HEK293T (cell line): Measurements from ENCODE around the gene PORCN.
"Not testable (repeated sequence)": the region's sequence is repeated elsewhere in the genome, so short reads cannot be mapped to it uniquely, and the experiment has no call there.

Experiments used
- CTCF ChIA-PET: fragments of 350-600 bp; formaldehyde crosslinking; extraction: SDS; loops from one replicate; lab custom pipeline; 2021; ENCODE audit warnings: antibody characterized with exemption, inconsistent platforms; lab: Yijun Ruan, JAX
- POLR2A ChIA-PET: fragments of 350-600 bp; formaldehyde crosslinking; extraction: SDS; loops from one replicate; lab custom pipeline; 2020; ENCODE audit warnings: antibody characterized with exemption, inconsistent platforms; lab: Yijun Ruan, JAX
- DNase-seq: peaks from one replicate; pipeline ENCODE4 v3.0.0; 2012; ENCODE audit warnings: mixed read lengths; ENCODE audit errors: extremely low spot score
- ARNT ChIP-seq: fragments of 450-650 bp; IDR thresholded peaks from 2 replicates; pipeline ENCODE4 v1.6.1; 2017; ENCODE audit warnings: mild to moderate bottlenecking
- BHLHE40 ChIP-seq: fragments of 450-650 bp; IDR thresholded peaks from 2 replicates; pipeline ENCODE4 v1.6.1; 2016; ENCODE audit warnings: mild to moderate bottlenecking, moderate library complexity, borderline replicate concordance
- CTBP1 ChIP-seq: fragments of 450-650 bp; IDR thresholded peaks from 2 replicates; pipeline ENCODE4 v1.6.1; 2016; ENCODE audit warnings: borderline replicate concordance
- ELF4 ChIP-seq: fragments of 450-650 bp; IDR thresholded peaks from 2 replicates; pipeline ENCODE4 v1.6.1; 2017; ENCODE audit warnings: antibody characterized with exemption
- FOXA1 ChIP-seq: fragments of 450-650 bp; IDR thresholded peaks from 2 replicates; pipeline ENCODE4 v1.6.1; 2016; ENCODE audit warnings: mild to moderate bottlenecking
- FOXK2 ChIP-seq: fragments of 450-650 bp; IDR thresholded peaks from 2 replicates; pipeline ENCODE4 v1.6.1; 2016; ENCODE audit warnings: mild to moderate bottlenecking
- FOXM1 ChIP-seq: fragments of 450-650 bp; IDR thresholded peaks from 2 replicates; pipeline ENCODE4 v1.6.1; 2017; ENCODE audit warnings: mild to moderate bottlenecking, borderline replicate concordance
- HDGF ChIP-seq: fragments of 450-650 bp; IDR thresholded peaks from 2 replicates; pipeline ENCODE4 v1.6.1; 2017; ENCODE audit warnings: antibody characterized with exemption, borderline replicate concordance
- L3MBTL2 ChIP-seq: fragments of 450-650 bp; conservative IDR thresholded peaks from 2 replicates; pipeline ENCODE4 v1.6.1; 2016; ENCODE audit warnings: mild to moderate bottlenecking
- LEF1 ChIP-seq: fragments of 450-650 bp; IDR thresholded peaks from 2 replicates; pipeline ENCODE4 v1.6.1; 2017; ENCODE audit warnings: mild to moderate bottlenecking, borderline replicate concordance
- NFRKB ChIP-seq: fragments of 450-650 bp; IDR thresholded peaks from 2 replicates; pipeline ENCODE4 v1.6.1; 2016; ENCODE audit warnings: mild to moderate bottlenecking, moderate library complexity
- PKNOX1 ChIP-seq: fragments of 450-650 bp; IDR thresholded peaks from 2 replicates; pipeline ENCODE4 v1.6.1; 2016
- SP1 ChIP-seq: fragments of 450-650 bp; IDR thresholded peaks from 2 replicates; pipeline ENCODE4 v1.6.1; 2017
- SUZ12 ChIP-seq: fragments of 450-650 bp; IDR thresholded peaks from 2 replicates; pipeline ENCODE4 v1.6.1; 2016; ENCODE audit warnings: mild to moderate bottlenecking
- TARDBP ChIP-seq: fragments of 450-650 bp; IDR thresholded peaks from 2 replicates; pipeline ENCODE4 v1.6.1; 2016
- ZNF384 ChIP-seq: fragments of 450-650 bp; IDR thresholded peaks from 2 replicates; pipeline ENCODE4 v1.6.1; 2016

PORCN gene

GRCh38 chrX:48523682-48524081 lies 14.9 kb downstream of the PORCN start:
- POLR2A ChIA-PET, result no interaction called here

GRCh38 chrX:48525853-48526252 lies 17.1 kb downstream of the PORCN start:
- POLR2A ChIA-PET, result interaction anchor here (1.6 kb wide), 1 partner anchor 48 kb away, joined by 3 read pairs; the partner anchor contains the start of gene RBM3

More at GRCh38 chrX:48523682-48524081, 14.9 kb downstream of the PORCN start:
- CTCF ChIA-PET, result no interaction called here
- TF ChIP-seq PKNOX1 (no peak), ELF4 (no peak), ARNT (no peak), NFRKB (no peak), LEF1 (no peak), CTBP1 (no peak), TARDBP (no peak), SP1 (no peak), HDGF (no peak), FOXM1 (no peak), FOXK2 (no peak), ZNF384 (no peak)
- DNase-seq, result no peak

GRCh38 chrX:48530736-48531135 lies 21.9 kb downstream of the PORCN start:
- DNase-seq, result no peak
- ChIA-PET CTCF (no interaction called here), POLR2A (interaction anchor here (1.1 to 1.7 kb wide), 2 partner anchors 9 kb away, joined by 3 to 4 read pairs; partner anchors contain the start of gene TBC1D25)
- TF ChIP-seq SUZ12 (no peak), PKNOX1 (no peak), TARDBP (no peak), FOXK2 (no peak), ARNT (no peak), FOXA1 (no peak), ELF4 (no peak), NFRKB (no peak), SP1 (no peak), ZNF384 (no peak), HDGF (no peak), L3MBTL2 (no peak), CTBP1 (no peak), BHLHE40 (no peak), LEF1 (no peak), FOXM1 (no peak)

More at GRCh38 chrX:48525853-48526252, 17.1 kb downstream of the PORCN start:
- CTCF ChIA-PET, result interaction anchor here (0.6 kb wide), 1 partner anchor 78 kb away, joined by 3 read pairs; no protein-coding TSS in a partner anchor
- DNase-seq, result not testable (repeated sequence)

GRCh38 chrX:48531358-48531959 lies 22.7 kb downstream of the PORCN start:
- TF ChIP-seq ARNT, result no peak
- TF ChIP-seq HDGF, result no peak
- no peak for TF ChIP-seq FOXK2
- TF ChIP-seq ELF4, result no peak
- TF ChIP-seq BHLHE40, result no peak
- no peak for TF ChIP-seq LEF1
- TF ChIP-seq SUZ12, result no peak
- no peak for TF ChIP-seq CTBP1
- TF ChIP-seq ZNF384, result no peak
- TF ChIP-seq PKNOX1, result no peak
- no peak for TF ChIP-seq TARDBP
- TF ChIP-seq FOXM1, result no peak
- CTCF ChIA-PET, result no interaction called here
- POLR2A ChIA-PET, result interaction anchor here (1.6 to 1.7 kb wide), 2 partner anchors 9 kb away, joined by 4 read pairs; partner anchors contain the start of genes EBP and TBC1D25
- no peak for DNase-seq

- POLR2A ChIA-PET, result interaction anchor here (1.6 to 1.7 kb wide), 2 partner anchors 8 to 10 kb away, joined by 4 read pairs; partner anchors contain the start of genes EBP and TBC1D25
- no peak for DNase-seq
- TF ChIP-seq ZNF384 (no peak), TARDBP (no peak), ARNT (no peak), L3MBTL2 (no peak), SP1 (no peak), CTBP1 (no peak), NFRKB (no peak), BHLHE40 (no peak), HDGF (no peak), FOXA1 (no peak), FOXK2 (no peak), PKNOX1 (no peak), FOXM1 (no peak), ELF4 (no peak), SUZ12 (no peak), LEF1 (no peak)
- CTCF ChIA-PET, result no interaction called here
Measured at GRCh38 chrX:48532161-48532560, 23.4 kb downstream of the PORCN start.

GRCh38 chrX:48533165-48533564 lies 24.4 kb downstream of the PORCN start:
- ChIA-PET POLR2A (no interaction called here), CTCF (no interaction called here)
- no peak for DNase-seq
- no peak for TF ChIP-seq ZNF384
- TF ChIP-seq TARDBP, result no peak
- no peak for TF ChIP-seq BHLHE40
- no peak for TF ChIP-seq PKNOX1
- TF ChIP-seq ARNT, result no peak
- no peak for TF ChIP-seq FOXA1
- no peak for TF ChIP-seq ELF4
- TF ChIP-seq LEF1, result no peak
- TF ChIP-seq SUZ12, result no peak
- no peak for TF ChIP-seq CTBP1
- TF ChIP-seq FOXM1, result no peak
- TF ChIP-seq NFRKB, result no peak
- no peak for TF ChIP-seq HDGF
- no peak for TF ChIP-seq L3MBTL2
